Suprapubic skin (tissue), 4 donors: Measurements from ENCODE around the gene NAXD. TPM values are rescaled to one million over a fixed set of nuclear protein-coding genes. Genes with fewer than 3 reads are reported as not detected.
A peak's percentile ranks its signal among the peaks of the same experiment; 100 is the strongest.

Experiments used
- DNase-seq, 2 donors: peaks; one replicate each; pipeline ENCODE4 v3.0.0-alpha.2; 2019; ENCODE audit warnings: low spot score in 2 of 2
- H3K27ac ChIP-seq: fragments of 200-600 bp; sonication (generic); one replicate; pipeline ENCODE4 v1.5.1; 2019
- H3K27me3 ChIP-seq: fragments of 200-600 bp; sonication (generic); one replicate; pipeline ENCODE4 v1.5.1; 2019
- H3K36me3 ChIP-seq: fragments of 200-600 bp; sonication (generic); one replicate; pipeline ENCODE4 v1.5.1; 2019
- H3K4me1 ChIP-seq: fragments of 200-600 bp; sonication (generic); one replicate; pipeline ENCODE4 v1.5.1; 2019
- H3K4me3 ChIP-seq: fragments of 200-600 bp; sonication (generic); one replicate; pipeline ENCODE4 v1.5.1; 2019; ENCODE audit warnings: mild to moderate bottlenecking
- H3K9me3 ChIP-seq: fragments of 200-600 bp; sonication (generic); one replicate; pipeline ENCODE4 v1.5.1; 2019
- EP300 ChIP-seq: sonication (generic); formaldehyde crosslinking; IDR thresholded peaks from one replicate; pipeline ENCODE4 v1.6.1; 2017; ENCODE audit warnings: antibody characterized with exemption
- POLR2A ChIP-seq, 2 donors: fragments of 450-650 bp; IDR thresholded peaks; one replicate each; pipeline ENCODE4 v1.6.1; 2017; ENCODE audit warnings: antibody characterized with exemption in 2 of 2, mild to moderate bottlenecking in 2 of 2, moderate library complexity in 2 of 2
- POLR2AphosphoS5 ChIP-seq, 3 donors: sonication (generic); formaldehyde crosslinking; IDR thresholded peaks; one replicate each; pipeline ENCODE4 v1.6.1; 2017; ENCODE audit warnings: antibody characterized with exemption in 3 of 3
- WGBS: methylation state at CpG from one replicate; pipeline ENCODE4 v1.1.5; 2018; 5-methylcytosine and 5-hydroxymethylcytosine counted together
- total RNA-seq, 4 donors: library from RNA; depleted of rRNA; stranded (reverse); fragments of >200 nt; gene quantifications; one replicate each; pipeline ENCODE4 v1.1.0, GENCODE V29; 2016
- TF ChIP-seq, protein P1 (sequence below), 2 donors: fragments of 200-600 bp in 1 of 2; fragments of 450-650 bp in 1 of 2; sonication (generic) in 1 of 2; IDR thresholded peaks; one replicate each; pipeline ENCODE4 v1.5.1; 2016 to 2019; ENCODE audit warnings: antibody characterized with exemption in 2 of 2, mild to moderate bottlenecking in 1 of 2, moderate library complexity in 1 of 2

Gene NAXD
- total RNA-seq, 4 donors from 2014 or later, result 26.4 to 38.3 (median 32.4) TPM

DNA sequence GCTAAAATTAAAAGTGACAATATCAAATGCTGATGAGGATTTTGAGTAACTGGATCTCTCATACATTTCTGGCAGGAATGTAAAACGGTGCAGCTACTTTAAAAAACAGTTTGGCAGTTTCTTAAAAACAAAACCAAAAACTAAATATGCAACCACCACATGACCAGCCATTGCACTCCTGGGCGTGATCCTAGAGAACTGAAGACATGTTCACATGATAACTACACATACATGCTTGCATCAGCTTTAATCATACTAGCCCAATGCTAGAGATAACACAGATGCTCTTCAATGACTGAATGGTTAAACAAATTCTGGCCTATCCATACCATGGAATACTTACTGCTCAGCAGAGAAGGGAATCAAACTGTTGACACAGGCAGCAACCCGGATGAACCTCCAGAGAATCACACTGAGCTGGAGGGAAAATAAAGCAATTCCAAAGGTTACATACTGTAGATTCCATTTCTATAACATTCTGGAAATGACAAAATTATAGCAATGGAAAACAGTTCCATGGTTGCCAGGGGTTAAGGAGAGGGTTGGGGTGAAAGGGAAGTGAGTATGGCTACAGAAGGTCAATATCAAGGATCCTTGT is 25.5 kb upstream of the NAXD start:
- H3K4me1 ChIP-seq, result peaks cover 6% of the 10 kb centered on the region
- WGBS, result 41% methylated on average over 3 of the region's 3 CpGs
- H3K9me3 ChIP-seq, result no peaks in the 10 kb centered on the region
- H3K36me3 ChIP-seq, result no peaks in the 10 kb centered on the region
- no peak for TF ChIP-seq POLR2AphosphoS5 (IDR thresholded peaks at IDR 0.05)
- TF ChIP-seq EP300, result no peak
- TF ChIP-seq, protein P1, sequence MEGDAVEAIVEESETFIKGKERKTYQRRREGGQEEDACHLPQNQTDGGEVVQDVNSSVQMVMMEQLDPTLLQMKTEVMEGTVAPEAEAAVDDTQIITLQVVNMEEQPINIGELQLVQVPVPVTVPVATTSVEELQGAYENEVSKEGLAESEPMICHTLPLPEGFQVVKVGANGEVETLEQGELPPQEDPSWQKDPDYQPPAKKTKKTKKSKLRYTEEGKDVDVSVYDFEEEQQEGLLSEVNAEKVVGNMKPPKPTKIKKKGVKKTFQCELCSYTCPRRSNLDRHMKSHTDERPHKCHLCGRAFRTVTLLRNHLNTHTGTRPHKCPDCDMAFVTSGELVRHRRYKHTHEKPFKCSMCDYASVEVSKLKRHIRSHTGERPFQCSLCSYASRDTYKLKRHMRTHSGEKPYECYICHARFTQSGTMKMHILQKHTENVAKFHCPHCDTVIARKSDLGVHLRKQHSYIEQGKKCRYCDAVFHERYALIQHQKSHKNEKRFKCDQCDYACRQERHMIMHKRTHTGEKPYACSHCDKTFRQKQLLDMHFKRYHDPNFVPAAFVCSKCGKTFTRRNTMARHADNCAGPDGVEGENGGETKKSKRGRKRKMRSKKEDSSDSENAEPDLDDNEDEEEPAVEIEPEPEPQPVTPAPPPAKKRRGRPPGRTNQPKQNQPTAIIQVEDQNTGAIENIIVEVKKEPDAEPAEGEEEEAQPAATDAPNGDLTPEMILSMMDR (IDR thresholded peaks at IDR 0.05), result no peak
- TF ChIP-seq POLR2A (IDR thresholded peaks at IDR 0.05), result no peak
- no peak overlapping the region for H3K27ac ChIP-seq
- H3K27me3 ChIP-seq, result no peaks in the 10 kb centered on the region
- H3K4me3 ChIP-seq, result no peak overlapping the region
- DNase-seq, result no peak

- no peaks in the 10 kb centered on the region for H3K27me3 ChIP-seq
- TF ChIP-seq, protein P1 (IDR thresholded peaks at IDR 0.05), result no peak
- TF ChIP-seq POLR2A (IDR thresholded peaks at IDR 0.05) (no peak), POLR2AphosphoS5 (IDR thresholded peaks at IDR 0.05) (no peak), EP300 (no peak)
- DNase-seq, result peak in 1 of 2 donors; percentile 52
- H3K9me3 ChIP-seq, result no peaks in the 10 kb centered on the region
- no peaks in the 10 kb centered on the region for H3K36me3 ChIP-seq
- H3K27ac ChIP-seq, result no peak overlapping the region
- WGBS, result 65% methylated on average over 6 of the region's 6 CpGs
- H3K4me3 ChIP-seq, result no peak overlapping the region
- H3K4me1 ChIP-seq, result peaks cover 6% of the 10 kb centered on the region
Observed at GRCh38 chr13:110590577-110590976, 24.8 kb upstream of the NAXD start.

- no peaks in the 10 kb centered on the region for H3K9me3 ChIP-seq
- peaks cover 9% of the 10 kb centered on the region for H3K4me1 ChIP-seq
- peak in 1 of 2 donors; percentile 14 for DNase-seq
- TF ChIP-seq, protein P1 (IDR thresholded peaks at IDR 0.05), result no peak
- TF ChIP-seq POLR2A (IDR thresholded peaks at IDR 0.05) (no peak), EP300 (no peak)
- H3K27me3 ChIP-seq, result no peaks in the 10 kb centered on the region
- H3K27ac ChIP-seq, result no peak overlapping the region
- H3K36me3 ChIP-seq, result no peaks in the 10 kb centered on the region
- no peak overlapping the region for H3K4me3 ChIP-seq
- WGBS, result 74% methylated on average over 2 of the region's 2 CpGs
Observed at GRCh38 chr13:110592665-110593064, 22.7 kb upstream of the NAXD start.

- no peaks in the 10 kb centered on the region for H3K27me3 ChIP-seq
Observed at GRCh38 chr13:110593430-110594130, 21.8 kb upstream of the NAXD start.

More at GRCh38 chr13:110593430-110594130, 21.8 kb upstream of the NAXD start:
- no peak overlapping the region for H3K27ac ChIP-seq
- H3K4me3 ChIP-seq, result no peak overlapping the region
- peaks cover 9% of the 10 kb centered on the region for H3K4me1 ChIP-seq
- WGBS, result 43% methylated on average over 6 of the region's 6 CpGs
- TF ChIP-seq POLR2AphosphoS5 (IDR thresholded peaks at IDR 0.05) (no peak), EP300 (no peak)
- TF ChIP-seq, protein P1 (IDR thresholded peaks at IDR 0.05), result peak; percentile 51 to 72
- no peak for DNase-seq
- no peaks in the 10 kb centered on the region for H3K36me3 ChIP-seq
- H3K9me3 ChIP-seq, result no peaks in the 10 kb centered on the region
